ENCODE data around the gene FAM234B.
"Not testable (repeated sequence)": the region's sequence is repeated elsewhere in the genome, so short reads cannot be mapped to it uniquely, and the experiment has no call there.

Gene FAM234B

GRCh38 chr12:13023811-13024530 is 20.2 kb upstream of the FAM234B start:
- no peak for DNase-seq (ENCODE audit: low spot score)

GRCh38 chr12:13024531-13024916 is 19.7 kb upstream of the FAM234B start:
- DNase-seq (ENCODE audit: low spot score): no peak

- DNase-seq (ENCODE audit: low spot score): no peak
Observed at GRCh38 chr12:13026286-13026685, 17.9 kb upstream of the FAM234B start.

- no peak for DNase-seq (ENCODE audit: low spot score)
Observed at GRCh38 chr12:13027032-13027431, 17.1 kb upstream of the FAM234B start.

GRCh38 chr12:13027508-13027907 is 16.7 kb upstream of the FAM234B start:
- no peak for DNase-seq (ENCODE audit: low spot score)

- no peak for DNase-seq (ENCODE audit: low spot score)
Observed at GRCh38 chr12:13028825-13029570, 15.2 kb upstream of the FAM234B start.

- no peak for DNase-seq (ENCODE audit: low spot score)
Observed at GRCh38 chr12:13030541-13031291, 13.5 kb upstream of the FAM234B start.

- DNase-seq (ENCODE audit: low spot score): no peak
Observed at GRCh38 chr12:13032164-13032563, 12.0 kb upstream of the FAM234B start.

- no peak for DNase-seq (ENCODE audit: low spot score)
Observed at GRCh38 chr12:13033476-13033875, 10.7 kb upstream of the FAM234B start.

GRCh38 chr12:13035335-13035734 is 8.8 kb upstream of the FAM234B start:
- DNase-seq (ENCODE audit: low spot score): not testable (repeated sequence)

- DNase-seq (ENCODE audit: low spot score): no peak
Observed at GRCh38 chr12:13036881-13037280, 7.3 kb upstream of the FAM234B start.

- no peak for DNase-seq (ENCODE audit: low spot score)
Observed at GRCh38 chr12:13038491-13039161, 5.6 kb upstream of the FAM234B start.

GRCh38 chr12:13039328-13039956 is 4.7 kb upstream of the FAM234B start:
- DNase-seq (ENCODE audit: low spot score): no peak

GRCh38 chr12:13041224-13041623 is 3.0 kb upstream of the FAM234B start:
- no peak for DNase-seq (ENCODE audit: low spot score)

- no peak for DNase-seq (ENCODE audit: low spot score)
Observed at GRCh38 chr12:13042666-13043230, 1.4 kb upstream of the FAM234B start.

GRCh38 chr12:13044906-13045299 is 722 bp downstream of the FAM234B start:
- DNase-seq (ENCODE audit: low spot score): no peak

GRCh38 chr12:13045816-13046215 is 1.6 kb downstream of the FAM234B start:
- no peak for DNase-seq (ENCODE audit: low spot score)

- DNase-seq (ENCODE audit: low spot score): no peak
Observed at GRCh38 chr12:13046964-13047363, 2.8 kb downstream of the FAM234B start.

- no peak for DNase-seq (ENCODE audit: low spot score)
Observed at GRCh38 chr12:13049816-13050215, 5.6 kb downstream of the FAM234B start.

GRCh38 chr12:13052421-13052820 is 8.2 kb downstream of the FAM234B start:
- DNase-seq (ENCODE audit: low spot score): no peak

GRCh38 chr12:13053617-13054016 is 9.4 kb downstream of the FAM234B start:
- DNase-seq (ENCODE audit: low spot score): not testable (repeated sequence)
